ENCODE data around the gene CCNY.

DNA sequence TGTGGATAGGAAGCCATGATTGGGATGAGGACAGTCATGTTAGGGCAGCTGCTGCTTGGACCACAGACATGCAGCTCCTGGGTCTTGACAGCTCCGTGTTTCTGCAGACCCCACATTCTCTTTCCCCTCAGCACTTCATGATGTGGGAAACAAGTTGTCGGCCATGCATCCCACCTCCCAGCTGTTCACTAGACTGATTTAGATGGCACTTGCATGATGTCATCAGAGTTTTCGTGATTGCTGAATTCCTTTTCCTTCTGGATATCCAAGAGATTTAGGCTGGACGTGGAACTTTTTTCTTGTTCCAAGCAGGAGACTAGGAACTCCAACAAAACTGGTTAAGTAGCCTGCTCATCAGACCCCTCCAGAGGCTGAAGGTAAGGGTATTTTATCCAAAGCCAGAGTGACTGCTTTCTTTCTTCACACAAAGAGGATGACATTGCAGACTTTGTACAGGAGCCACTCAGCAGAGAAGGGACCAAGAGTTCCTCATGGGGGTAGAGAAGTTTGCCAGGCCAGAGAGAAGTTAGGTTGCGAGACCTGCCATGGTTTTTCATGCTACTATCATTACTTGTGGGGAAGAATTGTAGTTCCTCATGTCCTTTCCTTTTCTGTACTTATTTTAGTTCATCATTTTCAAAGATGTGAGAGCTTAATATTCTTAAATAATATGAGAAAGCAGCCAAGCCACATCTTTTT is 151.2 kb downstream of the CCNY start:
- no peak for TF ChIP-seq YY1 (IDR thresholded peaks at IDR 0.05; ENCODE audit: insufficient read depth, insufficient read length)
- TF ChIP-seq ZNF274 (IDR thresholded peaks at IDR 0.05; ENCODE audit: low read depth, low read length): no peak
- TF ChIP-seq SUZ12 (IDR thresholded peaks at IDR 0.05; ENCODE audit: extremely low read depth, insufficient read depth, insufficient read length): no peak
